ENCODE data around the gene THPO.

Gene THPO

GRCh38 chr3:184358124-184358767, 19.8 kb downstream of the THPO start:
- no peak for DNase-seq (ENCODE audit: low spot score)
- no peak overlapping the region for H3K27ac ChIP-seq
- TF ChIP-seq CTCF (conservative IDR thresholded peaks at IDR 0.05; ENCODE audit: low read depth) = no peak
- ChIA-PET POLR2A (ENCODE audit: low non-redundant PET) (interaction anchor here (0.6 kb wide), 1 partner anchor 15 kb away, joined by 7 read pairs; no protein-coding TSS in a partner anchor), CTCF (interaction anchor here (1.1 kb wide), 1 partner anchor 20 kb away, joined by 4 read pairs; no protein-coding TSS in a partner anchor)

- DNase-seq (ENCODE audit: low spot score) = no peak
- CTCF ChIA-PET = interaction anchor here (1.1 kb wide), 1 partner anchor 19 kb away, joined by 4 read pairs; no protein-coding TSS in a partner anchor
- POLR2A ChIA-PET (ENCODE audit: low non-redundant PET) = no interaction called here
- H3K27ac ChIP-seq = no peak overlapping the region
- TF ChIP-seq CTCF (conservative IDR thresholded peaks at IDR 0.05; ENCODE audit: low read depth) = no peak
Observed at GRCh38 chr3:184357248-184358123, 20.5 kb downstream of the THPO start.

DNA sequence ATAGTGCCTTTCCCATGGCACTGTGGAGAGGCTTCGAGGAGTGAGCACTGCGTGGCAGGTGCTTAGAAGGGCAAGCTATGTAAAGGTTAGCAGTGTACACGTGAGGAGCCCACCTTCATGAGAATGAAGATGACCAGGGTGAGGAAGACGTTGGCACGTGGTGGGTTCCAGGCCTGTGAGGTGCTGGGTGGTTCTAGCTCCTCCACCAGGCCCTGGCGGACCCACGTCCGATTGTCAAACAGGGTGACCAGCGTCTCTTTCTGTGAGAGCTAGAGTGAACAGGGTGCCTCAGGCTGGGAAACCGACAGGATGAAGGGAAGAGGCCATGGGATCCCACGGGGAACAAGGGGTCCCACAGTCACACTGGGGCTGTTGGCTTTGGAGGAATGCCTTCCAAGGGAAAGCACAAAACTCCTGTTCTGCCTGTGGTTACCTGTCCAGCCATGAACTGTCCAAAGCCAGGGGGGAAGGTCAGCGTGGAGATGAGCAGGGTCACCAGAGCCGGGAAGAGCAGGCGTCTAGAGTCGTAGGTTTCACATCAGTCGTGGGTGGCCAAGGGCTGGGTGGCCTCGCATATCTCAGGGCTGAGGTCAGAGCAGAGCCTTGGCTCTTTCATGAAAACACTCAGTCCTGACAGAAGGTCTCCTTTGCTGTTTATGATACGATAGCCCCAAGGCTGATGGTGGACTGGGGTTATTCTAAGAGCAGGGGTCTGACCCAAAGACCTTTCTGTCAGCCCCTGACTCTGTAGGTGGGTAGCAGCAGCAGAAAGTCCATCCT, 22.6 kb downstream of the THPO start:
- TF ChIP-seq CTCF (conservative IDR thresholded peaks at IDR 0.05; ENCODE audit: low read depth) = no peak
- H3K27ac ChIP-seq = peak overlapping the region; percentile 19; the same call in 1 of the 2 replicates
- ChIA-PET CTCF (interaction anchor here (0.6 to 1.2 kb wide), 5 partner anchors 10 to 22 kb away, joined by 3 to 4 read pairs (median 3); partner anchors contain the start of gene FAM131A), POLR2A (ENCODE audit: low non-redundant PET) (no interaction called here)
- DNase-seq (ENCODE audit: low spot score) = no peak

DNA sequence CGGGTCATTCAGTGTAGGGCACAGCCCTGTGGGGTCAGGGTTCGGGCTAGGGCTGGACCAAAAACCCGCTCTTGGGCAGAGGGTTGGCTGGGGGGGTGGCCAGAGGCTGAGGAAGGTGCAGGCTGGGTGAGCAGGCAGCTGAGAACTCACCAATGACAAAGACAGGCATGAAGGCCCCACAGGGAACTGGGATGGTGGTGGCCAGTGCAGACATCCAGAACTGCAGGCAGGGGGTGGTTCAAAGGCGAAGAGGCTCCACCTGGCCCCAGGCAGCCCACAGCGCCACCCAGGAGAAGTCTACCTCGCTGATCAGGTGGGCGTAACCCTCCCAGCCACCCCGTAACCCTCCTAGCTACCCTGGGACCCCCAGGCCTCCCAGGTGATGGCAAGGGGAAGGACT, 23.3 kb downstream of the THPO start:
- CTCF ChIA-PET = interaction anchor here (0.6 to 1.2 kb wide), 5 partner anchors 9 to 21 kb away, joined by 3 to 4 read pairs (median 3); partner anchors contain the start of gene FAM131A
- no peak for TF ChIP-seq CTCF (conservative IDR thresholded peaks at IDR 0.05; ENCODE audit: low read depth)
- peak overlapping the region; percentile 19; the same call in 1 of the 2 replicates for H3K27ac ChIP-seq
- POLR2A ChIA-PET (ENCODE audit: low non-redundant PET) = no interaction called here
- no peak for DNase-seq (ENCODE audit: low spot score)

DNA sequence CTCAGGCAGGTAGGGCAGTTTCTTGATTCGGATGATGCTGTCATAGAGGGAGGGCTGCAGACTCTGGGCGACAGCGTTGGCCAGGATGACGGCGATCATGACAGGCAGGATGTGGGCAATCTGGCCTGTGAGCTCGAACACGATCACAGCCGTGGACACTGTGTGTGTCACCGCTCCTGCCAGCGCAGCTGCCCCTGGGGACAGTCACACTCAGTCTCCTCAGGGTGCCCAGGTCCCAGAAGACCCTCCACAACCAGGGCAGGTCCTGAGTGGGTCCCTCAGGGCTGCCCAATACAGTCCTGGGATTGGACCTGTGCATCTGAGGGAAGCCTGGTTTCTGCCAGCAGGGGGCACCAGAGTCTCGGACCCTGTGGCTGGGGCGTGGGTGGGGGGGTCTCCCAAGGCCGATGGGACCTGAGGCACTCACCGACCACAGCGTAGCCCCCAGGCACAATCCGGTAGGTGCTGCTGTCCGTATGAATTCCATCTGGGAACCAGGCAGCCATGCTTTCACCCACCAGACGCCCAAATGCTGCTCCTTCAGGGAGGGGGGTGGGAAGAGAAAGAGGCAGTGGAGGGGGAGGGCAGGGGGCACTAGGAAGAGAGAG, 23.8 kb downstream of the THPO start:
- H3K27ac ChIP-seq = peak overlapping the region; percentile 19; the same call in 1 of the 2 replicates
- ChIA-PET POLR2A (ENCODE audit: low non-redundant PET) (no interaction called here), CTCF (interaction anchor here (0.7 to 1.3 kb wide), 6 partner anchors 10 to 390 kb away, joined by 3 to 4 read pairs (median 3); no protein-coding TSS in a partner anchor)
- DNase-seq (ENCODE audit: low spot score) = no peak
- peak; percentile 72 for TF ChIP-seq CTCF (conservative IDR thresholded peaks at IDR 0.05; ENCODE audit: low read depth)

Data from RWPE1 (cell line).